ENCODE results near the gene MLH3.

DNA sequence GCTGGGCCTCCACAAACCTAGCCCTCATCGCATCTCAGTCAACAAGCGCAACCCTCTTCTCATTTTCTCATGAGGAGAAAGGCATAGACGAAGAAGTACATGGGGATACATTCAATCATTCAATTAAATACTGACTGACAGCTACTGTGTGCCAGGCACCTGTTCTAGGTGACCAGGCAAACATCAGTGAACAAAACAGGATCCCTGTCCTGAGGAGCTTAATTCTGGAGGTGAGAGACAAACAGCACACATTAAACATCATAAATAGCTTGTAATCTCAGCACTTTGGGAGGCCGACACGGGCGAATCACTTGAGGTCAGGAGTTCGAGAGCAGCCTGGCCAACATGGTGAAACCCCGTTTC is 12.9 kb upstream of the MLH3 start:
- no peak for TF ChIP-seq EZH2 (IDR thresholded peaks at IDR 0.05; ENCODE audit: borderline replicate concordance, low read depth, low read length, severe bottlenecking)
- TF ChIP-seq, protein P1, sequence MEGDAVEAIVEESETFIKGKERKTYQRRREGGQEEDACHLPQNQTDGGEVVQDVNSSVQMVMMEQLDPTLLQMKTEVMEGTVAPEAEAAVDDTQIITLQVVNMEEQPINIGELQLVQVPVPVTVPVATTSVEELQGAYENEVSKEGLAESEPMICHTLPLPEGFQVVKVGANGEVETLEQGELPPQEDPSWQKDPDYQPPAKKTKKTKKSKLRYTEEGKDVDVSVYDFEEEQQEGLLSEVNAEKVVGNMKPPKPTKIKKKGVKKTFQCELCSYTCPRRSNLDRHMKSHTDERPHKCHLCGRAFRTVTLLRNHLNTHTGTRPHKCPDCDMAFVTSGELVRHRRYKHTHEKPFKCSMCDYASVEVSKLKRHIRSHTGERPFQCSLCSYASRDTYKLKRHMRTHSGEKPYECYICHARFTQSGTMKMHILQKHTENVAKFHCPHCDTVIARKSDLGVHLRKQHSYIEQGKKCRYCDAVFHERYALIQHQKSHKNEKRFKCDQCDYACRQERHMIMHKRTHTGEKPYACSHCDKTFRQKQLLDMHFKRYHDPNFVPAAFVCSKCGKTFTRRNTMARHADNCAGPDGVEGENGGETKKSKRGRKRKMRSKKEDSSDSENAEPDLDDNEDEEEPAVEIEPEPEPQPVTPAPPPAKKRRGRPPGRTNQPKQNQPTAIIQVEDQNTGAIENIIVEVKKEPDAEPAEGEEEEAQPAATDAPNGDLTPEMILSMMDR (IDR thresholded peaks at IDR 0.05; ENCODE audit: borderline replicate concordance, extremely low read depth, low read length, poor library complexity, severe bottlenecking) = no peak
